ENCODE results near the gene PARD3. TPM values are rescaled to one million over a fixed set of nuclear protein-coding genes. Genes with fewer than 3 reads are reported as not detected.

PARD3 gene
- total RNA-seq, 1 experiment from 2014 or later = 46.3 TPM

DNA sequence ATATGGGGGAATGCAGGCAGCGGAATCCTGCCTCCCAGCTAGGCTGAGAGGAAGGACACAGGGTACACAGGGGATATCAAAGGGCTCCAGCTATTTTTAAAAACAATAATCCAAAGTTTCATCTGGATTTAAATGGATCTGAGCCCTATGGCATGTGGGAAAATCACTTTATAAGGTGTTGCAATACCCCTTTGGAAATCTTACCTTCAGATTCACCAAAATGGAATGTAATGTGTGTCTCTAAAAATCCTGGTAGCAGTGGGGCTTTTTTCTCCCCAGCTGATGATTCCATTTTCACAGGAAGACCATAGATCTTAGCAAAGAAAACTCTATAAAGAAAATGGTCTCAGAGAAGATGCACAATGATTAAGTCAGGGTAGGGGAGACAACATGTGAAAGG, 722.2 kb downstream of the PARD3 start:
- Histone ChIP-seq H3K27me3 (ENCODE audit: insufficient read depth, low read length) (no peaks in the 10 kb centered on the region), H3K9me2 (ENCODE audit: insufficient read depth) (no peaks in the 10 kb centered on the region), H3K79me2 (ENCODE audit: insufficient read depth, low read length) (no peaks in the 10 kb centered on the region), H4K20me1 (ENCODE audit: insufficient read depth) (no peaks in the 10 kb centered on the region), H3K4me2 (ENCODE audit: low read length) (no peak overlapping the region), H3K4me1 (ENCODE audit: control insufficient read depth in 1 of 2, insufficient read depth in 2 of 2, low read length in 2 of 2) (no peaks in the 10 kb centered on the region), H3K9ac (ENCODE audit: low read length) (no peak overlapping the region), H2AFZ (ENCODE audit: low read depth, low read length, poor library complexity, severe bottlenecking) (no peak overlapping the region), H3K9me3 (ENCODE audit: control insufficient read depth in 1 of 2, insufficient read depth in 1 of 2, low read depth in 1 of 2, low read length in 2 of 2) (no peaks in the 10 kb centered on the region), H3K36me3 (ENCODE audit: control insufficient read depth in 1 of 2, insufficient read depth in 2 of 2, low read length in 2 of 2) (no peaks in the 10 kb centered on the region), H3K4me3 (replicated peaks in 1 of 2; ENCODE audit: low read depth in 1 of 2, low read length in 2 of 2) (no peak overlapping the region), H3K27ac (ENCODE audit: low read depth, low read length) (no peak overlapping the region)
- ATAC-seq (no peak), DNase-seq (ENCODE audit: low read depth, low spot score) (no peak)
- ChIA-PET POLR2A (no interaction called here), CTCF (no interaction called here), RAD21 (ENCODE audit: low non-redundant PET in 1 of 2, low total read pairs in 2 of 2, uncharacterized antibody in 2 of 2, unreplicated experiment in 2 of 2) (no interaction called here)
- no TSS peak for BruUV-seq (replicated peaks)
- TF ChIP-seq SIN3A (IDR thresholded peaks at IDR 0.05; ENCODE audit: low read depth) = no peak
- TF ChIP-seq RAD21 (IDR thresholded peaks at IDR 0.05; ENCODE audit: low read depth) = no peak
- TF ChIP-seq, protein P1, sequence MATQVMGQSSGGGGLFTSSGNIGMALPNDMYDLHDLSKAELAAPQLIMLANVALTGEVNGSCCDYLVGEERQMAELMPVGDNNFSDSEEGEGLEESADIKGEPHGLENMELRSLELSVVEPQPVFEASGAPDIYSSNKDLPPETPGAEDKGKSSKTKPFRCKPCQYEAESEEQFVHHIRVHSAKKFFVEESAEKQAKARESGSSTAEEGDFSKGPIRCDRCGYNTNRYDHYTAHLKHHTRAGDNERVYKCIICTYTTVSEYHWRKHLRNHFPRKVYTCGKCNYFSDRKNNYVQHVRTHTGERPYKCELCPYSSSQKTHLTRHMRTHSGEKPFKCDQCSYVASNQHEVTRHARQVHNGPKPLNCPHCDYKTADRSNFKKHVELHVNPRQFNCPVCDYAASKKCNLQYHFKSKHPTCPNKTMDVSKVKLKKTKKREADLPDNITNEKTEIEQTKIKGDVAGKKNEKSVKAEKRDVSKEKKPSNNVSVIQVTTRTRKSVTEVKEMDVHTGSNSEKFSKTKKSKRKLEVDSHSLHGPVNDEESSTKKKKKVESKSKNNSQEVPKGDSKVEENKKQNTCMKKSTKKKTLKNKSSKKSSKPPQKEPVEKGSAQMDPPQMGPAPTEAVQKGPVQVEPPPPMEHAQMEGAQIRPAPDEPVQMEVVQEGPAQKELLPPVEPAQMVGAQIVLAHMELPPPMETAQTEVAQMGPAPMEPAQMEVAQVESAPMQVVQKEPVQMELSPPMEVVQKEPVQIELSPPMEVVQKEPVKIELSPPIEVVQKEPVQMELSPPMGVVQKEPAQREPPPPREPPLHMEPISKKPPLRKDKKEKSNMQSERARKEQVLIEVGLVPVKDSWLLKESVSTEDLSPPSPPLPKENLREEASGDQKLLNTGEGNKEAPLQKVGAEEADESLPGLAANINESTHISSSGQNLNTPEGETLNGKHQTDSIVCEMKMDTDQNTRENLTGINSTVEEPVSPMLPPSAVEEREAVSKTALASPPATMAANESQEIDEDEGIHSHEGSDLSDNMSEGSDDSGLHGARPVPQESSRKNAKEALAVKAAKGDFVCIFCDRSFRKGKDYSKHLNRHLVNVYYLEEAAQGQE (IDR thresholded peaks at IDR 0.05; ENCODE audit: low read depth) = no peak
- TF ChIP-seq, protein P2, sequence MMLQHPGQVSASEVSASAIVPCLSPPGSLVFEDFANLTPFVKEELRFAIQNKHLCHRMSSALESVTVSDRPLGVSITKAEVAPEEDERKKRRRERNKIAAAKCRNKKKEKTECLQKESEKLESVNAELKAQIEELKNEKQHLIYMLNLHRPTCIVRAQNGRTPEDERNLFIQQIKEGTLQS (IDR thresholded peaks at IDR 0.05) = no peak
- TF ChIP-seq ZNF274 (IDR thresholded peaks at IDR 0.05; ENCODE audit: low read depth, low read length) = no peak
- no peak for TF ChIP-seq EGR1 (IDR thresholded peaks at IDR 0.05; ENCODE audit: low read depth)
- TF ChIP-seq EZH2phosphoT487 (IDR thresholded peaks at IDR 0.05; ENCODE audit: borderline replicate concordance) = no peak
- no peak for TF ChIP-seq YY1 (IDR thresholded peaks at IDR 0.05; ENCODE audit: extremely low read depth, insufficient replicate concordance, low read depth, low read length)
- TF ChIP-seq SP1 (IDR thresholded peaks at IDR 0.05; ENCODE audit: low read depth) = no peak
- intact Hi-C loops (cut with micrococcal nuclease) = no loop called here

All from HCT116 (cell line).